Measurements from ENCODE around the gene MPPED1. TPM values are rescaled to one million over a fixed set of nuclear protein-coding genes. Genes with fewer than 3 reads are reported as not detected.

The MPPED1 gene
- total RNA-seq, 1 experiment from 2014 or later: not detected

DNA sequence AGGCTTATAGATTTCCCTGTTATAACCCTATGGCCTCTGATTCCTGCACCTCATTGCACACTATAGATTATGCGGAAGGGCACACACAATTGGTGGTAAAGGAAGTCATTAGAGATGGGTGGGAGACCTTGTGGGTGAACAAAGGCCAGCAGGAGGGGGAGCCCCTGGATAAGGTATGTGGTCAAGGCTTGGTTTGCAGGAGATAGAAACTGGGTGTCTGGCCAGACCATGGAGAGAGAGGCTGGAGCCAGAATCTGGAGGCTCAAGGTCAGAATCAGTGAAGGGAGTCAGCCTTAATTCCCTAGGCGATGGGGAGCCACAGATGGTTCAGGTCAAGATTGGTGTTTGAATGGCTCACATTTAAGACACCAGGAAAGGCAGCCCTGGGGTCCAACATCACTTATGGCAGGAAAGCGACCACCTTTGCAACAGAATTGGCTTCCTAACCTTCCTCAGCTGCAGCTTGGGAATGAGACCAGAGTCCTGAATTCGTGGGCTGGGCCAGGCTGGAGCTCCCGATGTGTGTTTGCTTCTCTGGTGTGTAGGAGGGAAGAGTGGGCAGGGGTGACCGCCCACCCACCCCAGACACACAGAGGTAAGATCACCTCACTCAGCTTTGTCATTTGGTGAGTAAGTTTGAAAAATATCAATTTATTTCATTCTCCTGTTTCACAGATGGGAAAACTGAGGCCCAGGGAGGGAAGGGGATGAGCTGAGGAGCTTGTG is 45.9 kb upstream of the MPPED1 start:
- no TSS peak for BruUV-seq (replicated peaks)
- POLR2A ChIA-PET: no interaction called here
- CTCF ChIA-PET: no interaction called here
- no peaks in the 10 kb centered on the region for H3K9me3 Mint-ChIP-seq (ENCODE audit: unreplicated experiment)
- TF ChIP-seq, protein P1, sequence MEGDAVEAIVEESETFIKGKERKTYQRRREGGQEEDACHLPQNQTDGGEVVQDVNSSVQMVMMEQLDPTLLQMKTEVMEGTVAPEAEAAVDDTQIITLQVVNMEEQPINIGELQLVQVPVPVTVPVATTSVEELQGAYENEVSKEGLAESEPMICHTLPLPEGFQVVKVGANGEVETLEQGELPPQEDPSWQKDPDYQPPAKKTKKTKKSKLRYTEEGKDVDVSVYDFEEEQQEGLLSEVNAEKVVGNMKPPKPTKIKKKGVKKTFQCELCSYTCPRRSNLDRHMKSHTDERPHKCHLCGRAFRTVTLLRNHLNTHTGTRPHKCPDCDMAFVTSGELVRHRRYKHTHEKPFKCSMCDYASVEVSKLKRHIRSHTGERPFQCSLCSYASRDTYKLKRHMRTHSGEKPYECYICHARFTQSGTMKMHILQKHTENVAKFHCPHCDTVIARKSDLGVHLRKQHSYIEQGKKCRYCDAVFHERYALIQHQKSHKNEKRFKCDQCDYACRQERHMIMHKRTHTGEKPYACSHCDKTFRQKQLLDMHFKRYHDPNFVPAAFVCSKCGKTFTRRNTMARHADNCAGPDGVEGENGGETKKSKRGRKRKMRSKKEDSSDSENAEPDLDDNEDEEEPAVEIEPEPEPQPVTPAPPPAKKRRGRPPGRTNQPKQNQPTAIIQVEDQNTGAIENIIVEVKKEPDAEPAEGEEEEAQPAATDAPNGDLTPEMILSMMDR (IDR thresholded peaks at IDR 0.05; ENCODE audit: unreplicated experiment): no peak
- no peak for DNase-seq (ENCODE audit: unreplicated experiment)
- no peak overlapping the region for H3K27ac Mint-ChIP-seq (ENCODE audit: low read depth, unreplicated experiment)
- H3K27me3 Mint-ChIP-seq (ENCODE audit: insufficient read depth, unreplicated experiment): peaks cover 80% of the 10 kb centered on the region
- H3K4me3 Mint-ChIP-seq (ENCODE audit: unreplicated experiment): no peak overlapping the region
- H3K4me1 Mint-ChIP-seq (ENCODE audit: insufficient read depth, unreplicated experiment): no peaks in the 10 kb centered on the region
- no peaks in the 10 kb centered on the region for H3K36me3 Mint-ChIP-seq (ENCODE audit: insufficient read depth, unreplicated experiment)
- intact Hi-C loops (cut with micrococcal nuclease): no loop called here

DNA sequence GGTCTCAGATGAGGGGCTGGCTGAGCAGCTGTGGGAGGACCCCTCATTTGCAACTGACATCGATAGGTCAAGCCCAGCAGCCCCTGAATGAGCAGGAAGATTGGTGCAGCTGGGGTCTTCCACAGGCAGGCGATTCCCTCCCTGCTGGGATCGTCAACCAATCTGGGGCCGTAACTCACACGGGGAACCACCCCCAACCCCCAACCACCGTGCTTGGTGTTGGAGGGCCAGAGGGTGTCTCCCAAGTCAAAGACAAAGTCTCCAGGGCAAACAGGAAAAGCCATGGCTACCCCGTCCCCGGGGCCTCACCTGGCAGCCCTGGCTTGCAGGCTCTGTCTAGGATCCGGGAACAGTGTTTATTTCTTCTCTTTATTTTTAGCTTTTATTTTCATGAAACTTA is 41.8 kb upstream of the MPPED1 start:
- no TSS peak for BruUV-seq (replicated peaks)
- ChIA-PET CTCF (interaction anchor here (0.7 kb wide), 1 partner anchor 118 kb away, joined by 3 read pairs; no protein-coding TSS in a partner anchor), POLR2A (no interaction called here)
- TF ChIP-seq, protein P1 (IDR thresholded peaks at IDR 0.05; ENCODE audit: unreplicated experiment): no peak
- DNase-seq (ENCODE audit: unreplicated experiment): no peak
- Mint-ChIP-seq H3K4me1 (ENCODE audit: insufficient read depth, unreplicated experiment) (no peaks in the 10 kb centered on the region), H3K4me3 (ENCODE audit: unreplicated experiment) (no peak overlapping the region), H3K27ac (ENCODE audit: low read depth, unreplicated experiment) (no peak overlapping the region), H3K36me3 (ENCODE audit: insufficient read depth, unreplicated experiment) (no peaks in the 10 kb centered on the region), H3K9me3 (ENCODE audit: unreplicated experiment) (no peaks in the 10 kb centered on the region), H3K27me3 (ENCODE audit: insufficient read depth, unreplicated experiment) (peaks cover 83% of the 10 kb centered on the region)
- intact Hi-C loops (cut with micrococcal nuclease): no loop called here

DNA sequence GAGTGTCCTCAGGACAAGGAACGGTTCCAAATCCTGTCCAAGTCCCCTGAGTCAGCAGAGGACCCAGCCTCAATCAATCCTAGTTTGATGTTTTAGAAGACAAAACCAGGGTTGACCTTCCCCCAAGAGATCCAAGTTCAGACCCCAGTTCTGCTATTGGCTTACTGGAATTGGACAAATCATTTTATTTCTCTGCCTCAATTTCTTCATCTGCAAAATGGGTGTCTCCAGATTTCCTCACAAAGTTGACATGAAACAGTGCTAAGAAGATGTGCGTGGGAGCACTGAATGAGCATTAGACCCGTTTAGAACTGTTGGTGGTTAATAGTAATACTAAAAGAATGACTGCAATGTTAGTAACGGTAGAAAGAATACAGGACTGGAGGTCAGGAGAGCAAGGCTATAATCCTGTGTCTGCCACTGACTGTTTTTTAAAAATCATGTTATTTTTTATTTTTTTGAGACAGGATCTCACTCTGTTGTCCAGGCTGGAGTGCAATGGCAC is 35.8 kb upstream of the MPPED1 start:
- ChIA-PET CTCF (interaction anchor here (0.7 kb wide), 1 partner anchor 93 kb away, joined by 3 read pairs; no protein-coding TSS in a partner anchor), POLR2A (no interaction called here)
- DNase-seq (ENCODE audit: unreplicated experiment): no peak
- TF ChIP-seq, protein P1 (IDR thresholded peaks at IDR 0.05; ENCODE audit: unreplicated experiment): no peak
- BruUV-seq (replicated peaks): no TSS peak
- no peaks in the 10 kb centered on the region for H3K4me1 Mint-ChIP-seq (ENCODE audit: insufficient read depth, unreplicated experiment)
- H3K27me3 Mint-ChIP-seq (ENCODE audit: insufficient read depth, unreplicated experiment): peaks cover 73% of the 10 kb centered on the region
- intact Hi-C loops (cut with micrococcal nuclease): no loop called here
- no peaks in the 10 kb centered on the region for H3K36me3 Mint-ChIP-seq (ENCODE audit: insufficient read depth, unreplicated experiment)
- H3K4me3 Mint-ChIP-seq (ENCODE audit: unreplicated experiment): no peak overlapping the region
- H3K27ac Mint-ChIP-seq (ENCODE audit: low read depth, unreplicated experiment): no peak overlapping the region
- no peaks in the 10 kb centered on the region for H3K9me3 Mint-ChIP-seq (ENCODE audit: unreplicated experiment)

DNA sequence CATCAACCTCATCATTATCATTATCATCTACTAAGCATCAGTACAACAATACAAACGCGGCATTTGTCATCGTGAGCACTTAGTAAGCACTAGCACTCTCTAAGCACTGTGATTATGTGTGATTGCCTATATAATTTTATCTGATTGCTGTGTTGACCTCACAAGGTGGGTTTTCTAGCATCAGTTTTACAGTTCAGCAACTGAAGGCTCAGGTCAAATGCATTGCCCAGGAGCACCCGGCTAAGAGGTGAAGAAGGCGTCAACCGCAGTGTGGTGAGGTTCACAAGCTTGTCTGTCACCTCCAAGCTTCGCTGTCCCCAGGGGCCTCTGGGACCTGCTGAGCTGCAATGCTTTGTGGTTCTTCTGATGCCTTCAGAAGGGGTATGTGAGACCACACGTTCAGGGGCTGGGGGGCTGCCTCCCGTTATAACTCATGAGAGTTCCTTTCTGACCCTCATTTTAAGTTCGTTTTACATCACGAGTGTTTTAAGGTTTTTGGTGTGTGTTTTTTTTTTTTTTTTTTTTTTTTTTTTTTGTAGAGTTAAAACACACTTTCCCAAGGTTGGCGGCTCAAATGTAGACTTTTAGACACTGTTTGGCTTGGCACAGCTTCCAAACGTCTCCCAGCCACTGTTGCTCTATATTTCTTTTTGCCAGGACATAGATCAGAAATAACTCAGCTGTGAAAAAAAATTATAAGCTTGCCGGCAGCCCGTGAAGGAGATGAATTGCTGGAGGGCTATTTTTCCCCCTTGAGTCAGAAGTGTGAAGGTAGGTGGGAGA is 34.9 kb upstream of the MPPED1 start:
- ChIA-PET CTCF (interaction anchor here (0.6 to 0.7 kb wide), 4 partner anchors 161 to 659 kb away, joined by 3 to 4 read pairs (median 3); no protein-coding TSS in a partner anchor), POLR2A (no interaction called here)
- Mint-ChIP-seq H3K4me3 (ENCODE audit: unreplicated experiment) (no peak overlapping the region), H3K4me1 (ENCODE audit: insufficient read depth, unreplicated experiment) (no peaks in the 10 kb centered on the region), H3K9me3 (ENCODE audit: unreplicated experiment) (no peaks in the 10 kb centered on the region), H3K27ac (ENCODE audit: low read depth, unreplicated experiment) (no peak overlapping the region), H3K36me3 (ENCODE audit: insufficient read depth, unreplicated experiment) (no peaks in the 10 kb centered on the region), H3K27me3 (ENCODE audit: insufficient read depth, unreplicated experiment) (peaks cover 73% of the 10 kb centered on the region)
- TF ChIP-seq, protein P1 (IDR thresholded peaks at IDR 0.05; ENCODE audit: unreplicated experiment): no peak
- BruUV-seq (replicated peaks): no TSS peak
- intact Hi-C loops (cut with micrococcal nuclease): no loop called here
- DNase-seq (ENCODE audit: unreplicated experiment): no peak

All from MCF 10A (cell line).